Breast epithelium (tissue), 4 donors: Measurements from ENCODE around the gene UTS2R. TPM values are rescaled to one million over a fixed set of nuclear protein-coding genes. Genes with fewer than 3 reads are reported as not detected.

Source experiments
- DNase-seq, 2 donors: peaks; one replicate each; pipeline ENCODE4 v3.0.0-alpha.2; 2019; ENCODE audit warnings: low spot score in 2 of 2
- H3K27ac ChIP-seq, 2 donors: fragments of 200-600 bp; sonication (generic) in 1 of 2; one replicate each; pipeline ENCODE4 v1.5.1; 2016 to 2019; ENCODE audit warnings: mild to moderate bottlenecking in 1 of 2
- H3K27me3 ChIP-seq, 2 donors: fragments of 200-600 bp; sonication (generic) in 1 of 2; one replicate each; pipeline versions ENCODE4 v1.5.1 to v1.6.0; 2017 to 2019; ENCODE audit warnings: control low read depth in 1 of 2, mild to moderate bottlenecking in 1 of 2
- H3K36me3 ChIP-seq: fragments of 200-600 bp; one replicate; pipeline ENCODE4 v1.5.1; 2019
- H3K4me1 ChIP-seq, 2 donors: fragments of 200-600 bp; sonication (generic); one replicate each; pipeline ENCODE4 v1.5.1; 2016 to 2019; ENCODE audit warnings: control low read depth in 1 of 2
- H3K4me3 ChIP-seq, 3 donors: fragments of 200-600 bp; sonication (generic); 1 replicate in 2 of 3; 2 replicates in 1 of 3; pipeline ENCODE4 v1.5.1; 2016 to 2019; ENCODE audit warnings: mild to moderate bottlenecking in 3 of 3, moderate library complexity in 2 of 3
- H3K9me3 ChIP-seq, 2 donors: fragments of 200-600 bp; sonication (generic) in 1 of 2; one replicate each; pipeline ENCODE4 v1.5.1; 2016 to 2019; ENCODE audit warnings: control low read depth in 1 of 2
- CTCF ChIP-seq, 3 donors: fragments of 450-650 bp; IDR thresholded peaks; one replicate each; pipeline ENCODE4 v1.5.1; 2016 to 2017; ENCODE audit warnings: antibody characterized with exemption in 3 of 3, mild to moderate bottlenecking in 3 of 3, moderate library complexity in 3 of 3
- POLR2A ChIP-seq: fragments of 450-650 bp; IDR thresholded peaks from one replicate; pipeline ENCODE4 v1.6.1; 2016; ENCODE audit warnings: antibody characterized with exemption, mild to moderate bottlenecking, moderate library complexity
- POLR2AphosphoS5 ChIP-seq, 3 donors: sonication (generic); formaldehyde crosslinking; IDR thresholded peaks; one replicate each; pipeline ENCODE4 v1.6.1; 2017; ENCODE audit warnings: antibody characterized with exemption in 3 of 3
- intact Hi-C: fragments of 100-400 bp; cut with DNase I; formaldehyde crosslinking; loops from one replicate; pipeline ENCODE4 v1.15.1; 2023; ENCODE audit warnings: low total_unique reads
- total RNA-seq, 3 donors: library from RNA; depleted of rRNA; stranded (reverse); fragments of >200 nt; gene quantifications; one replicate each; pipeline ENCODE4 v1.1.0, GENCODE V29; 2016

UTS2R gene
- total RNA-seq, 3 donors from 2014 or later = 0.33 TPM; not detected in 2

GRCh38 chr17:82416264-82416663 is 44.7 kb downstream of the UTS2R start:
- intact Hi-C loops = loop anchor here (10.0 kb wide), 2 partner anchors 61 to 181 kb away; partner anchors contain the start of gene TEX19
- Histone ChIP-seq H3K4me3 (no peak overlapping the region), H3K36me3 (no peaks in the 10 kb centered on the region), H3K4me1 (peaks cover 2 to 6% of the 10 kb centered on the region in 2 donors), H3K27ac (no peak overlapping the region), H3K9me3 (no peaks in the 10 kb centered on the region), H3K27me3 (no peaks in the 10 kb centered on the region)
- DNase-seq = no peak
- TF ChIP-seq POLR2AphosphoS5 (IDR thresholded peaks at IDR 0.05) = no peak
- TF ChIP-seq CTCF (IDR thresholded peaks at IDR 0.05) = no peak
- TF ChIP-seq POLR2A = no peak

- intact Hi-C loops = loop anchor here (10.0 kb wide), 2 partner anchors 62 to 182 kb away; partner anchors contain the start of gene TEX19
- no peaks in the 10 kb centered on the region for H3K27me3 ChIP-seq
- H3K4me3 ChIP-seq = no peak overlapping the region
- no peak overlapping the region for H3K27ac ChIP-seq
- TF ChIP-seq CTCF (IDR thresholded peaks at IDR 0.05) (peak in 1 of 3 donors; percentile 8), POLR2AphosphoS5 (IDR thresholded peaks at IDR 0.05) (no peak)
- no peaks in the 10 kb centered on the region for H3K36me3 ChIP-seq
- no peaks in the 10 kb centered on the region for H3K9me3 ChIP-seq
- no peak for DNase-seq
- peaks cover 2 to 6% of the 10 kb centered on the region in 2 donors for H3K4me1 ChIP-seq
Measured at GRCh38 chr17:82416771-82417170, 45.2 kb downstream of the UTS2R start.

- peaks cover 6 to 8% of the 10 kb centered on the region in 2 donors for H3K9me3 ChIP-seq
- intact Hi-C loops = loop anchor here (10.0 kb wide), 2 partner anchors 63 to 183 kb away; partner anchors contain the start of gene TEX19
- H3K4me3 ChIP-seq = peak within 1 kb of the TSS; percentile 74 to 98 (median 81)
- no peak for TF ChIP-seq POLR2A
- peak; percentile 85 to 89 (median 88) for TF ChIP-seq POLR2AphosphoS5 (IDR thresholded peaks at IDR 0.05)
- peak in 1 of 3 donors; percentile 32 for TF ChIP-seq CTCF (IDR thresholded peaks at IDR 0.05)
- peaks cover 2 to 6% of the 10 kb centered on the region in 2 donors for H3K4me1 ChIP-seq
- DNase-seq = peak; percentile 73 to 74
- H3K27ac ChIP-seq = peak within 1 kb of the TSS; percentile 89 to 95
- no peaks in the 10 kb centered on the region for H3K27me3 ChIP-seq
- H3K36me3 ChIP-seq = no peaks in the 10 kb centered on the region
Measured at GRCh38 chr17:82418001-82418986, 46.7 kb downstream of the UTS2R start, which contains the start of the genes HEXD and OGFOD3. Gene HEXD, plus strand, starts transcription at chr17:82418347. Its CDS starts 1,453 bp downstream, at chr17:82419800. Gene OGFOD3, minus strand, starts transcription at chr17:82418586. Its CDS starts 101 bp downstream, at chr17:82418485.

- intact Hi-C loops = loop anchor here (10.0 kb wide), 2 partner anchors 65 to 185 kb away; partner anchors contain the start of gene TEX19
- H3K4me1 ChIP-seq = peaks cover 2 to 6% of the 10 kb centered on the region in 2 donors
- peak overlapping the region in 1 of 3 donors; percentile 98 for H3K4me3 ChIP-seq
- no peak for TF ChIP-seq POLR2A
- no peak for TF ChIP-seq CTCF (IDR thresholded peaks at IDR 0.05)
- TF ChIP-seq POLR2AphosphoS5 (IDR thresholded peaks at IDR 0.05) = no peak
- no peak overlapping the region for H3K27ac ChIP-seq
- H3K27me3 ChIP-seq = no peaks in the 10 kb centered on the region
- H3K9me3 ChIP-seq = peaks cover 6 to 8% of the 10 kb centered on the region in 2 donors
- DNase-seq = no peak
- H3K36me3 ChIP-seq = no peaks in the 10 kb centered on the region
Measured at GRCh38 chr17:82419540-82419939, 48.0 kb downstream of the UTS2R start.
